Fibroblast of lung (primary cell): ENCODE data around the gene VRK2.

ENCODE experiments used
- CTCF ChIP-seq, 2 donors: IDR thresholded peaks in 1 of 2; conservative IDR thresholded peaks in 1 of 2; 1 replicate in 1 of 2; 2 replicates in 1 of 2; pipeline ENCODE4 v1.5.1; 2011 to 2012; ENCODE audit warnings: low read length in 2 of 2, control low read depth in 1 of 2, inconsistent platforms in 1 of 2, low read depth in 1 of 2, mild to moderate bottlenecking in 1 of 2
- EZH2 ChIP-seq: IDR thresholded peaks from 2 replicates; pipeline ENCODE4 v1.5.1; 2012; ENCODE audit warnings: low read length, control low read depth, mild to moderate bottlenecking; ENCODE audit errors: missing control alignments

- no peak for TF ChIP-seq CTCF (conservative IDR thresholded peaks at IDR 0.05 in 1 of 2, IDR thresholded peaks at IDR 0.05 in 1 of 2; ENCODE audit: low read depth in 1 of 2, low read length in 2 of 2)
- TF ChIP-seq EZH2: no peak
These were observed 8.6 kb downstream of the VRK2 start for GRCh38 chr2:58055033-58055786.
